HG02571 (cell line): ENCODE data around the gene RRBP1.

Experiments
- ATAC-seq: cut with Tn5 transposase; IDR thresholded peaks from one replicate; pipeline ENCODE4 v1.9.1; 2021; ENCODE audit warnings: mild to moderate bottlenecking, moderate library complexity; ENCODE audit not compliant: unreplicated experiment

Gene RRBP1

DNA sequence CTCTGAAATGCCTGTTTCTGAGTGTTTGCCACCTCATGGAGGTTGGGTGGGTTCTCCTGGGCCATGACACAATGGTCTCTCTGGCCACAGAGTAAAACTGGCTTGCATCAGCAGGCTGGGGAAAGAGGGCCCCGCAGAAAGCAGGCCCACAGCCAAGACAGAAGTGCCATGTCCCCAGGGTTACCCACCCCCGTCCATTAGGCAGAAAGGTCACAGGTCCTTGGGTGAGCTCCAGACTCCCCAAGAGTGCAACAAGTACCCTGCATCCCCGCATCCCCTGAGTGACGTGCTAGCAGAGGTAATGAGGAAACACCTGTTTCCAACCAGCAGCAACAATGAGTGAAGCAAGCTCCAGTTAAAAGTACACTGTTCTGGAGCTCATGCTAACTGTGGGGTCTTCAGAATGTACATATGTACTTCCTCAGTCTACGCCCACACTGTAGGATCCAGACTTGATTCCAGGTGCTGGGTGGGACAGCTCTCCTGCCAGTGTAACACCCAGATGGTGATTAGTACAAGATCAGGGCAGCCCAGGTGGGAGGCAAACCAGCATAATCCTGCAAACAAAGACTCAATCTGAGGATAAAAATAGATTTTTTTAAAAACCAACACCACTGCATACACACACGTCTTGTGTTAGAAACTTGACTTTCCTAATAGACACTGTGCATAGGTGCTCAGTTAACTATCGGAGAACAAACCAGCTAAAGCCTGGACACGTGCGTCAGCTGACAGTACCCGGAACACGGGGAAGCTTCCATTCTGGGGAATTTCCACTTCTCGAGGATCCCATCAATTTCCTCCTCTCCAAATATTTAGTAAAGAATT, 31.5 kb downstream of the RRBP1 start:
- ATAC-seq, result no peak

DNA sequence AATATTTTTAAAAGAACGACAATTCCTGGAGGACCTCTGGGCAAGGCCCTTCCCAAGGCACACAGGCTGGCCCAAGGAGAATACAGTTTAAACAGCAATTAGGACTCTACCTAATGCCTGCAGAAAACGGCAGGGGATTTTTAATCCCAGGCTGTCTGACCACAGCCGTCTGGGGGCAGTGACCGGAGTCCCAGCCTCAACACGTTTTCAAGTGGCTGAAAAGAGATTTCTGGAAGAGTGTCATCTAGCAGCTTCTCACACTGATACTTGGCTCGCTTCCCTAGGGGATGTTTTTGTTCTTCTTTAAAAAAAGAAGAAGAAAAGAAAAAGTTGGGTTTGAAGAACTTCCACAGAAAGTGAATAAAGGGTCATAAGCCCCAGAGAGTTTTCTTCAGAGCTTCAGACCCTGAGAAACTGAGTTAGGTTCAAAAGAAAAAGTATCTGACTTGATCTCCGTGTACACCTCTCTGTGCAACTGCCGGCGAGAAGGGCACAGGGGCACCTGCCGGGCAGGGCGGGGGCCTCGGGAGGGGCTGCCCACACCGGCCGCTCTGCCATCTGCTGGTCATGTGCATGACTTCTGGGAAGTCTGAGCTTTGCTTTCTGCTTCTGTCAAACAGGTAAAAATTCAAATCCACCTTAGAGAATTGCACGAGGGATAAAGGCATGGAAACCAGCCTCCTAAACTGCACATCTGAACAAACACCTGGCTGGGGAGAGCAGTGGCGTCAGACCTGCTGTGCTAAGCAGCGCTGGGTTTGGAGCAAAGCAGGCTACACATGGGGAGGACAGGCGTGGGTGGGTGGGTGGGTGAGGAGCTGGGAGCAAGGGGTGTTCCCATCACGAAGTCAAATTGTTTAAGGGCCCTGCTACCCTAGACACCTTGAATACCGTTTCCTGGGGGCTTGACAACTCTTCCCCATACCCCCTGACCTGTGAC, 33.0 kb downstream of the RRBP1 start:
- ATAC-seq, result no peak

DNA sequence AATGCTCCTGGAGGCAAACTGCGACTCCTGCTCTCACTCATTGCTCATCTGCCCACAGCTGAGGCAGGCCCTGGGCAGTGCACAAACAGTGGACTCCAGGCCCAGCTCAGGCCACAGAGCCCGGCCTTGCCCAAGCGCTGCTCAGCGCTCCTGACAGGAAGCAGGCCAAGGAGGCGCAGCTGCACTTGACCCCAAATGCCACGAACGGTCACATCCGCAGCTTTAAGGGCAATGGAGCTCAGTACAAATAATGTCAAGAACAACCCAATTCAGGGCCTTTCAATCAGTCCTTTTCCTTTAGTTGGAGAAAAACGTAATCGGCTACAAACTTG, 33.8 kb downstream of the RRBP1 start:
- ATAC-seq, result no peak

DNA sequence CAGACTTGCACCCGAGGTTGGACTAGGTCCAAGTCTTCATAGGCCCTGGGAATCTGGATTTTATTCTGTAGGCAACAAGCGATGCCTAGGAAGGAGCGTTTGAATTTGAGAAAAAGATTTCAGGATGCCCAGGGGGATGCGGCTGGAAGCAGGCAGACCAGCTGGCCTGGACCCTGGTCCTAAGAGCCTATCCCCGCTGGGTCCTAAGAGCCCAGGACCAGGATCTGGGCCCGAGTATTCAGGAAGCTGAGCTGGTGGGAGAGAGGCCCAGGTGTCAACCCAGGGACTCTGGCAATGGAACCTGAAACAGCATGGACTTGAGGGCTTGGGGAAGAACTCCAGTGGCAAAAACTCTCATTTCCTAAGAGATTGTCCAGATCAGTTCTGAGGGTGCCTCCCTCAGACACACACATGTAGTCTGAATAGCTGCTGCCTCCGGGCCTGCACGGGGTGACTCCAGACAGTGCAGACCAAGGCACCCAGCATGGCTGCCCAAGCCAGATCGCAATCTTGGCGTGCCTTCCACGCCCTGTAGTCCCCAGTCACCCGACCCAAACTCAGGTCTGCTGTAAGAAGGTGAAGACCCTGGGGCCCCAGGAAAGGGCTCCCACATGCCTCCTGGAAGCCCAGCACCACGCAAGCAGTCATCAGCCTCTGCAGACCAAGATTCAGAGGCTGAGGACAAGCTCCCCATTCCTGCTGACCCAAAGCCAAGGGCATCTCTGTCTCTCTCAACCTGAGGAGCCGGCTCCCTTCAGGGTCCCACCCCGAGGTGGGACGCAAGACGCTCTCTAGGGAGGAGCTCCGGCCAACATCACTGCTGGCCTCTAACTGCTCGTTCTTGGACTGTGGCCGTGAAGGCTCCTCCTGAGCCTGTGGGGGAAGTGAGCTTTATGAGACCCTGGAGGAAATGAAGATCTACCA, 34.4 kb downstream of the RRBP1 start:
- no peak for ATAC-seq

DNA sequence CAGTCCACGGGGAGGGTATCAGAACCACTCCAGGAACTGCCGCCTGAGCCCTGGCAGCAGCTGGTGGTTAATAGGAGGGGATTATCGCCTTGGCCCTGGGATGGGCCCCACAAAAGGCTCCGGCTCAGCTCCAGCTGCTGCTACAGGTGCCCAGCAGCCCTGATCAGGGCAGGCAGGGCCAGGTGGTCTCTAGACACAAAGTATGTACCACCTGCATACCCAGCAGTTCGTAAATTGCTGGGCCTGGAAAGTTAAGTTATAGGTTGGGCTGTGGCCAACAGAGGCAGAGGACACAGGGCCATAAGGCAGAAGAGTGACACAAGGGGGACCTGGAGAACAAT, 35.1 kb downstream of the RRBP1 start:
- ATAC-seq, result no peak

DNA sequence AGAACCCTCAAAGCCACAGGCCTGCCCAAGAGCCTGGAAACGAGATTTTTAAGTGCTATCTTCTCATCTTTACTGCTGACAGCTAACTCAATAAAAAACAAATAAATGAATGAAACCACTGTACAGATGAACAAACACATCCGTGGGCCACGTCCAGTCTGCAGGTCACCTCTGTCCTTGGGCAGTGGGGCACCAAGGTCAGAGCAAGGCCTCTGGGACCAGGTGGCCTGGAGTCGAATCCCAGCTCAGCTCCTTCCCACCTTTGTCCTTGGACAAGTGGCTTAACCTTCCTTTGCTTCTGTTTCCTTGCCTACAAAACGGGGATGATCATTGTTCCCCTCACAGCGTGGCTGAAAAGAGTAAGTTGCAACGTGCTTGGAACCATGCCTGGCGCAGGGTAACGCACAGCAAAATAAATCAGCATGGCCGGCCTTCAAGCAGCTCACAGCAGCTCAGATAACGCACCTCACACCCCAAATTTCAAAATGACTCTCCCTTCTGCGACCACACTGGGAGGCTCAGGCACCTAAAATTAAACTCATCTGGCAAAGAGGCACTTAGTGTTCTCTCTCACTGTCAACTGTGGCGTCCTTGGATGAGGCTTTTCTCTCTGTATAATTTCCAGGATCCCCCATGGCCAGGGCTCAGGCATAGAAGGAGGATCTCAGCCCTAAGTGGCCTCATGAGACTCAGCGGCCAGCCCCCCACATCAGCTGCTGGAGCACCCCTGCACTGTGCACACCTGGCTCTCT, 35.7 kb downstream of the RRBP1 start:
- ATAC-seq, result no peak

DNA sequence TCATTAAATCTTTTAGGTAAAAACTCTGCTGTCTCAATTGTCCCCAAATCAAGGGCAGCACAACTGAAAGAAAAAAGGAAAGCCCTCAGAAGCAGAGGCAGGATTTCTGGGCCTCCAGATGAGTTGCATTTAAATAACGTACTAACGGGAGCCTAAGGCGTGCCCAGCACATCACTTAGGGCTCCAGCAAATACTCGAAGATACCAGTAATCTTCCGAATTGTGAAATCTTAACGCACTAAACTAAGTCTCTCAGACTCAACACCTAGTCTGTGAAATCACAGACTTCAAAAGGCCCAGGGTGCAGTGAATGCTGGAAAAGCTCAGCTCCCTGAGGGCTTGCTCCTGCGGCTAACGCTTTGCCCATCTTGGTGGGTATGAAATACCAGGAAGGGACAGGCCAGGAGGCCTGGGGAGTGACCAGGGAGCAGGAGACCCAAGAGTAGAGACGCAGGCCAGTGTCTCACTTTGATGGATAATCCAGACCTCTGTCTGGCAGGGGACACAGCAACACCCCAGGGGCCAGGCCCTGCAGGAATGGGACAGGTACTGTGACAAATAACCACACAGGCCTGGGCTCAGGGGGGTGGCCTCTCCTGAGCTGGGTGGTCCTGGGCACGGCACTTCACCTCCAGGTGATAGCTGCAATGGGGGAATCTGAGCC, 36.4 kb downstream of the RRBP1 start:
- ATAC-seq, result no peak

DNA sequence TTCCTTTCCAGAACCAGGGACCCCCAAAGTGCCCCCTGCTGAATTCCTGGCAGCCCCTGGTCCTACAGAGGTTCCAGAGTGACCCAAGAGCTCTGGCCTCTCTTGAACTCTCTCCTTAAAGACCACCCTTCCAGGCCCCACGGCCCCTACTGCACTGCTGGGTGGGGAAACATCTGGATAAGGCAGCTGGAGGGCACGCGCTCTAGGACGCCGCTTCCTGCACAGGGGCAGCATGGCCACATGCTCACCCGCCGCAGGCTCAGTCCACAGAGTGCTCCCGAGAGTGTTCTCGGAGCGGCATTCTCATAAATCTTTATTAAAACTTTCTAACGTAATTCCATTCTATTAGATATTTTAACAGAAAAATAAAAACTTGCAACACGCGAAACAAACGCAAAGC, 37.0 kb downstream of the RRBP1 start:
- no peak for ATAC-seq

DNA sequence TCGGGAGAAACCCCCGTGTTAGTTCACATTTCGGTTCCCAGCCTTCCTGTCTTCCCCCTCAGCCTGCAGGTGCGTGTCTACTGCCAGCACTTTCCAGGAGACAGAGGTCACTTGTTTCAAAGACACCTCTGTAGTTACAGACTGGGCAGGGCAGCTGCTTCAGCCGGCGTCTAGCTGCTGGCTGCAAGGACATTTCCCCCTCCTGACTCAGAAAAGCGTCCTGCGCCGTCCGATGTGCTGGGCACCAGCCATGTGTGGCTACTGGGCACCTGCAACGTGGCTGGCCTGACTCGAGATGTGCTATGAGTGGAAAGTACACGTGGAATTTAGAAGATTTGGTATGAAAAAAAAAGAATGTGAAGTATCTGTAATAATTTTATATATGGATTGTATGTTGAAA, 37.6 kb downstream of the RRBP1 start:
- no peak for ATAC-seq

DNA sequence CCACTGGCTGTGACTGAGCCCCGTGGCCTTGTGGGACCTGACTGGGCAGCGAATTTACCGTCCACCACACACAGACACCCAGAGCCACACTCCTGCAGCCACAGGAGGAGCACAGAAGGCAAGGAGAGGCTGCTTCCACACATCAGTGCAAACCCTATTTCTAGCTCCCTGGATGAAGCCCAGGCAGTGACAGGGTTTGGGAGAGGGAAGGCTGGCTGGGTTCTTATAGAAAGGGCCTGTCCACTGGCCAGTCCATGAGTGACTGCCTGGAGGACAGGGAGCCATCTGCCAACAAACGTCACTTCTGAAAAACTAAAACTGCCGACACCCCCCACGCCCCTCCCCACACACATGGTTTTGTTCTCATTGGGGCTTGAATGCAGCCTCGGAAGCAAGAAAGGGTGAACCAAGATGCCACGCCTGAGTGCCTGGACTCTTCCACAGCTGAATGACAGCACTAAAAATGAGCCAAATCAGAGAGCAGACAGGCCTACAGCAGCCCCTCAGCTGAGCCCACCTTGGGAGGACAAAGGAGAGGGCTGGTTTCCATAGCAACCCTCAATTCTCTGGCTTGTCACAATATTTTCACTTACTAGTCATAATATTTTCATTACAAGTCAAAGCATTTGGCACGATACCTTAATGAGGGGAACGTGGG, 38.4 kb downstream of the RRBP1 start:
- ATAC-seq, result no peak

DNA sequence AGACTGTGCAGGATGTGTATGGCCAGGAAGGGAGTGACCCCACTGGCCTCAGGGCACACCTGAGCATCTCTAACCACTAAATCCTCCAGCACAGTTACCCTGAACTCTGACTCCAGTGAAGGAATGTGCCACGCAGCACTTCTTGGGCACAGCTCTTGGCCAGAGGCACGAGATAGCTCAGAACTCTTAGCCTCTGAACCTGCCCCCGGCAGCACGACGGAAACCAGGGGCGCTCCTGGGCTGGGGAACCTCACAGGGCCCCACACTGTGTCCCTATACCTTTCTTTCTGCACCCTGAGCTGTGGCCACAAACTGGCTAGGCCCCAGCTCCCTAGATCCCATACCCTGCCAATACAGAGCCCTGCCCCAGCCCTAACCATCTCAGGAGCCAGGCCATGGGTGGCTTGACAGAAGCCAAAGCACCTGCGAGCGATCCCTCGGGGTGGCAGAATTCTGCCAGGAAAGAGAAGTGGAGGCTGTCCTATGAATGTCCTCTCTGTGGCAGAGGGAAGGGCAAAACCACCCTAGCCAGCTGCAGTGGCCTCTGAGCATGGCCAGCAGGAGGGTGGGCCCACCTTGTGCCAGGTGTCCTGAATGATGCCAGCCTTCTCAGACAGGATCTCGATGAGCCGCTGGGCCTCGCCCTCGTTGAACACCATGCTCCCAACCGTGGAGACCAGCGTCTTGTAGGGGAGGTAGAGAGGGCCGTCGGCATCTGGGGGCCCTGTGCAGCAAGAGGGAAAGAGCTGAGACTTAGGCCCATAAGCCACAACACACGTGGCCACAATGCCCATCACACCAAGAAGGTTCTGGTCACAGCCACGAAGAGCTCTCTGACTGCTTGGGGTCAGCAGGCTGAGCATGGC, 39.4 kb downstream of the RRBP1 start:
- ATAC-seq, result no peak

DNA sequence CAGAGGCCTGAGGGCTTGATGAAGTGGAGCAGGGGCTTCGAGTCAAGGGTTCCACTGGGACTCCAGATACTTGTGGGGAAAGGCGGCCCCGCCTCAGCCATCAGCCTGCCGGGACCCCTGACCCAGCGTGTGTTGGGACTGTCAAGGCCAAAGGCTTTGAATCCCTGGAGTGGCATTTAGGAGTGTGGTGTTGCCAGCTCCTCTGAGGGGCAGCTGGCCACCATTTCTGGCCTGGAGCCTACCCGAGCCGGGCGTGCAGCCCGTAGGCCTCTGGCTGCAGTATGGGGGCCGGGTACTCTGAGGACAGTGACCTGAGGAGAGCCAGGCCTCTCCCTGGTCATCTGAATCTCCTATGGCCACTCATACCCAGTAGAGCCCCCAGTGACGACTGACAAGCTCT, 40.0 kb downstream of the RRBP1 start:
- ATAC-seq, result no peak

DNA sequence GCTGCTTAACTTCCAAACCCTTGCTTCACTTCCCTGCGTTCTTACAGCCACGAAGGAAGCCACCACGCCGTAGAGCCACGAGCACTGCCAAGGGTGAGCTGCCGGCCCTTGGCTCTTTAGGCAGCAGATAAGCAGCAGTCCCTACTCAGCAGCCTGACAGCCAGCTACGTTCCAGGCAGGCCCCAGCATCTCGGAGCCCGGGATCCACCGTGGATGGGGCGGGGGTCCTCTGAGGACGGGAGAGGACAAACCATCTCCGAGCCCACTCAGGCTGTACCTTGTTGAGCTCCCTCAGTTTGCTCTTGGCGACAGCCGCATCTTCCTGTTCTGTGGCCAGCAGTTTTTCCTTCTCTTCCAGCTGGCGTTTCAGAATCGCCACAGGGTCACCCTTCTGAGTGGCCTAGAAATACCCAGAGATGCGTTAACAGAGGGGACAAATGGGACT, 40.5 kb downstream of the RRBP1 start:
- no peak for ATAC-seq

DNA sequence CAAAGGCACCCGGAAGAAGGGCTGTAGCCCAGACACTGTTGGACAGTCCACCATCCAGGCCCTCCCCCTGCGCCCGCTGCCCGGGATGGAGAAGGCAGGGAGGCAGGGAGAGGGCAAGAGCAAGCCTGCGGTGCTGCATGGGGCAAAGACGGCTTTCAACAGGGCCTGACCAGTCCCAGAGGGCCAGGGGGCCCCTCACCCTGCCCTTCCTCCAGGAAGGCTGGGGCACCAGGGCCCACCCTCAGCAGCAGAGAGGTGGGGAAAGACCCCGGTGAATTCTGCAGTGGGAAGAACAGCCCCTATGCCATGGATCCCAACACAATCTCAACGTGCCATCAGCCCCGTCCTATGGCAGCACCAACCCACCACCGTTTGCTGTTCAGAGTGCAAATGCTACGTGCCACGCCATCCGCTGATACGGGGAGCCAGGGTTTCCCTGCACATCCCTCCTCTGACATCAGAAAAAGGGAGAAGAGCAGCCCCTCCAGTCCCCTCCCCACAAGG, 41.1 kb downstream of the RRBP1 start:
- ATAC-seq, result no peak

DNA sequence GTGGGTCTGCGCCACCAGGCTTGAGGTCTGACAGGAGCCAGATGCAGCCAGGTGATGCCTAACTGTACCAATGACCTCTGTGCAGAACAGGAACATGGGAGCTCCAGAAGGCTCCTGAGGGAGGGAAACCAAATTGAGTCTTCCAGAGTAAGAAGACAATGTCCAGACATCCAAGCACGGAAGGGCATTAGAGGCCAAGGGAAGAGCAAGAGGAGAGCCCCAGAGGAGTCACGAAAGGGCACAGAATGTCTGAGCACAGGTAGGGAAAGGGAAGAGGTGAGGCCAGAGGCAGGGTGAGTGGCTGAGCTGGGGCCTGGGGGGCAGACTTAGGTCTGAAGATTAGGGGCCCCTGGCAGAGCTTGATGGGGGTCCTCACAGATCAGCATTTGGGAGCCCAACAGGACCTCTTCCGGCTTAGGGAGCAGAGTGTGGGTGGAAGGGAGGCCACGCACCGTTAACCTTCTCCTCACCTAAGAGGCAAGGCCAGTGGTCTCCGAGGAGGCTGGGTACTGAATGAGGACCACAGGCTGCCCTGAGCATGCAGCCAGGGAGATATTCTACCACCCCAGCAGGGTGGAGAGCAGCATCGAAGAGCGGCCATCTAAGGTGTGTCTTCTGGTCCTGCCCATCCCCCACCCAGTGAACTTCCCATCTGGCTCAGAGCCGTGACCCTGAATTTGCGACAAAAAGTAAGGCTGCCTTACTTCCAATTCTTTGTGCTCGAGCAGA, 41.7 kb downstream of the RRBP1 start:
- ATAC-seq, result no peak

DNA sequence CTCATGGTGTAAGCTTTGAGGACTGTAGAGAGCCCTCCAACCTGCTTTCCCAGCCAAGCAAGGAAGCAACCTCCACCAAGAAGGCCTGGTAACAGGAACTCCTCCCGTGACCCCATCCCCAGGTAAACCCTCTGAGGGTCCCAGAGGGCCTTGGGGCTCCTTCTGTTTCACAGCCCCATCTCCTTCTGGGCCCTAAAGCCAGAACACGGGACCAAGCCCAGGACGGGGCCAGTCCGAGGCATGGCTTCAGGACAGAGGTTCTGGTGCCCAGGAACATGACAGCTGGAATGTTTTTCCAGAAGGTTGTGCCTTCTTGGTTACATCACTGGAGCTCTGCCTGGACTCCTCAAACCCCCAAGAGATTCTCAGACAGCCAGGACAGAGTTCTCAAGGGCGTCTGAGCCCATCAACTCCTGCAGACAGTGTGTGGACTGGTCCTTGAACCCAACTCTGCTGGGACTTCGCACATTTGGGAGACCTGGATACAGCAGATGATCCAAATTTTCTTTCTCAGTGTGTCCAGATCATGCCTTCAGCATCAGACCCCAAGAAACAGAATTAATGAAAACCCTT, 43.1 kb downstream of the RRBP1 start:
- no peak for ATAC-seq

DNA sequence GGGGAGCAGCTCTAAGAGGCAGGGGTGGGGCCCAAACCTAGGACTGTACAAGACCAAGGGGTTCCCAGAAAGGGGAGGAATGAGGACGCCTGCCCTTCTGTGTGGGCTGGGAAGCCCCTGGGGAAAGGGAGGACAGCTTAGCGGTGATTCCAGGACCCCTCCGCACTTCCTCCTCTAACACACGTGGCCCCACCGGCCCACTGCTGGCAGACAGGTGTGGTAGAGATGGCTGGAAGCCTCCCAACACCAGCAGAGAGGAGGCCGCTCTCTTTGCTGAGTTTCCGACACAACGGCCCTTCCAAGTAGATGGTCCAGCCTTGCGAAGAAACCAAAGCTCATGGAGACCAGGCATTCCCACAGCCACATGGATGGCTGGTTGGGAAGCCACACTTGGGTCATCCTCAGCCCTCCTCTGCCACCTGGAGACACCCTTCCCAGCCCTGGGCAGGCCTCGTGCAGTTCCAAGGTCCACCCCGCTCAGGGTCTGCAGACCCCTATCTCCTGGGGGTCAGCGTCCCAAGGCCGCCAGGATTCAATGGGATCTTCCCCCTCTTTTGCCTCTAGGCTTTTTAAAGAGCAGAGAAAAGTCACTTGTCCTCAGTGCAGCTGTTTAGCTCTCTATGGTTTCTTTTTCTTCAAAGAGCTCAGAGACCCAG, 43.9 kb downstream of the RRBP1 start:
- ATAC-seq, result no peak
